ENCODE measurements around the gene GJD4.

GRCh38 chr10:35657621-35658020, 52.5 kb downstream of the GJD4 start:
- no peak for TF ChIP-seq CTCF (IDR thresholded peaks at IDR 0.05)
- TF ChIP-seq EP300 (IDR thresholded peaks at IDR 0.05) = no peak
- TF ChIP-seq POLR2AphosphoS5 (IDR thresholded peaks at IDR 0.05) = no peak
- no peak for TF ChIP-seq POLR2A (IDR thresholded peaks at IDR 0.05)
